GM19023 (cell line): Measurements from ENCODE around the gene POLD3.
"Not testable (repeated sequence)": the region's sequence is repeated elsewhere in the genome, so short reads cannot be mapped to it uniquely, and the experiment has no call there.

Experiments
- ATAC-seq: cut with Tn5 transposase; IDR thresholded peaks from one replicate; pipeline ENCODE4 v1.9.1; 2021; ENCODE audit warnings: mild to moderate bottlenecking, moderate library complexity; ENCODE audit not compliant: unreplicated experiment

Gene POLD3

DNA sequence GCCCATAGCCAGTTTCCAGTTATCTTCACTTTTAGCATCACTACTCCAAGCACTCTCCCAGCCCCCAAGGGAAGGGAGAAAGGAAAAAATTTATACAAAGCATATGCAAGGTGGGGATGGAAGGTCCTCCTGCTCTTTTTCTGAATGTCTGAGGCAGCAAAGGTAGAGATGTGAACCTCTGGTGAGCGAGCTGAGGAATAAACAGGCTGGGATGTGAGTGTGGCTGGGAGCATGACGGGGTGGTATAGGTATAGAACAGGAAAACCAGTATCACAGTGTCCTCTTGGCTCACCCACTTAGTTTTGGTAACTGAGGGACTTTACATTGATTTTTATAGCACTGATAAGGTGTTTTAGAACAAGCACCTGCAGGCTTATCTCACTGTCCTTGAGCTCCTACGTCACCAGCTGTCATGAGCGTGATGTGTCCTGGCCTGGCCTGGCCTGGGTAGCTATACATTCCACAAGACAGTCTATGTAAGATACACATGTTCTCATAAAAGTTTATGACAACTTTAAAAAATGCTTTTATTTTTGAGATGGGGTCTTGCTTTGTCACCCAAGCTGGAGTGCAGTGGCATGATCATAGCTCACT lies 10.3 kb upstream of the POLD3 start:
- no peak for ATAC-seq

DNA sequence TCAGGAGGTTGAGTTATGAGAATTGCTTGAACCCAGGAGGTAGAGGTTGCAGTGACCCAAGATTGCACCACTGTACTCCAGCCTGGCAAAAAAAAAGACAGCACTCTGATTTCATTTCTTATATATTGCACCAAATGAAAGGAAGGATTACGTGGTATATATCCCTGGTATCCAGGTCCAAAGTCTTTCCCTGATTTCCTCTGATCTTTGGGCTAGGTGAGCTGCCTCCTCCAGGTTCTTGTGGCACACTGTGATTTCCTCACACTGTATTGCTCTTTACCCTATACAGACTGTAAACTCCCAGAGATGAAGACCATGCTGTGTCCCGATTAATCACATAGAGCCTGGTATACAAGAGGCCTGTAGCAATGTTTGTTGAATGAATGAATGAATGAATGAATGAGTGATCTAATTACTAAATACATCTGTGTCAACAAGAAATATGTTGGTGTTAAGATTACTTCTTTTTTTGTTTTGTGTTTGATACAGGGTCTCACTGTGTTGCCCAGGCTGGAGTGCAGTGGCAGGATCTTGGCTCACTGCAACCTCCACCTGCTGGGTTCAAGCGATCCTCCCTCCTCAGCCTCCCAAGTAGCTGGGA lies 9.3 kb upstream of the POLD3 start:
- ATAC-seq, result no peak

DNA sequence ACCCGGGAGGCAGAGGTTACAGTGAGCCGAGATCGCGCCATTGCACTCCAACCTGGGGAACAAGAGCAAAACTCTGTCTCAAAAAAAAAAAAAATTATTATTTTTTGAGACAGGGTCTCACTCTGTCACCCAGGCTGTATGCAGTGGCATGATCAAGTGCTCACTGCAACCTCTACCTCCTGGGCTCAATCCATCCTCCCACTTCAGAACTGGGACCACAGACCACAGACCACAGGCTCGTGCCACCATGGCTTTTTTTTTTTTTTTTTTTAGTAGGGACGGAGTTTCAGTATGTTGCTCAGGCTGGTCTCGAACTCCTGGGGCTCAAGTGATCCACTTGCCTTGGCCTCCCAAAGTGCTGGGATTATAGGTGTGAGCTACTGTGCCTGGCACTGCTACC lies 1.9 kb upstream of the POLD3 start:
- not testable (repeated sequence) for ATAC-seq

DNA sequence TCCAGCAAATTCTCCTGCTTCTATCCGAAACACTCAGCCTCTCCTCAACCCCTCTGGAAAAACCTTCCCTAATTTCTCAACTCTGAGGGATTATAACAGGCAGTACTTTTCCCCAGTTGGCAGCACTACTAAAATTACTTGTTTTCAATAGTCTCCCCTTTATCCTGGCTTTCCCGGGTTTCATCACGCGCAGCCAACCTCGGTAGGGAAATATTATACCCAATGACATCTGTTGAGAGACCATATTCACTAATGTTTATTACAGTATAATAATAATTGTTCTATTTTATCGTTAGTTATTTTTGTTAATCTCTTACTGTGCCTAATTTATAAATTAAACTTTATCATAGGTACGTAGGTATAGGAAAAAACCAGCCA lies 330 bp upstream of the POLD3 start:
- ATAC-seq, result no peak

DNA sequence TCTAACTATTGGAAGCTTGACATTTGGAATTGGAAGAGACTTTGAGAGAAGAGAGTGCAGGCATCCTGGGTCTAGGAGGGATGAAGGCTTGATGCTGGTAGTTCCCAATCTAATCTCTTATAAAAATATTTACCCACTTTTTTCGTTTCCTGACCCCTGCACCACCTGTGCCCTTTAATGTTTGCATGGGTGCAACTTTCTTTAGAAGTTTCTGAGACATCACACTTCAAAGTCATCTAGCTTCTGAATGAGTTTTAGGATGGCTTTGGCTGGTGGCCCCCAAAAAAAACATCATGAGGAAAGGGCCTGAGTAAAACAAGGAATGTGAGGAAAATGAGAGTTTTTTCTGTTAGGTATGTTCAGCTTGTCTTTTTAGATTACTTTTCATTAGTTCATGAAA lies 1.1 kb downstream of the POLD3 start:
- ATAC-seq, result no peak

DNA sequence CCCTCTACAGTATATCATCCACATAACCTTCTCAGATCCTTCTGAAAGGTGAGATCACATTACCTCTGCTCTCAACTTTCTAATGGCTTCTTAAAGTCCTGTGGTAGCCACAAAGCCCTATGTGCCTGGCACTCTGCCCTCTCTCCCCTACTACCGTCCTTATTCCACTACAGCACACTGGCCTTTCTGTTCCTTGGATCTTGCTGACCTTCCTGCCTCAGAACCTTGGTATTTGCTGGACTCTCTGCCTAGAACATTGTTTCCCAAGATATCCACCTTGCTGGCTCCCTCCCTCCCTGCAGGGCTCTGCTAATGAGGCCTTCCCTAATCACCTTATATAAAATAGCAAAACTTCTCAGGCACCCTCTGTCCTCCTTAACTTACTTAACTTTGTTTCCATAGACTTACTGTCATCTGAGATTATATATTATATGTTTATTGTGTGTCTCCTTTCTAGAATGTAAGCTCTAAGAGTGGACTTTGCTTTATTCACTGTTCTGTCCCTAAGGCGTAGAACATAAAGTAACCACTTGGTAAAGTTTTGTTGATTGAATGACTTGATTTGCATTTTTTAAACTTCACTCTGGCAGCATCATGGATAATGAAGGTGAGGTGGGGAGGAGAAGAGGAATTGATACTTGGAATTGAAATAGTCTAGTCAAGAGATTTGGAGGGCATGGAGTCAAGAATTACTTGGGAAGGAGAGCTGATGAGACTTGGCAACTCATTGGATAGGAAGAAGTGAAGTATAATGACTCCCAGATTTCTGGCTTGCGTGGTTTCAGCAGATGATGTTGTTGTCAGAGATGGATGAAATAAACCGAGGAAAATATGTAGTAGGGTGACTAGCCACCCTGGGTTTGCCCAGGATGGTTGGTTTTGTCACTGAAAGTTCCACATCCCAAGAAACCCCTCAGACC lies 10.5 kb downstream of the POLD3 start:
- ATAC-seq, result no peak

DNA sequence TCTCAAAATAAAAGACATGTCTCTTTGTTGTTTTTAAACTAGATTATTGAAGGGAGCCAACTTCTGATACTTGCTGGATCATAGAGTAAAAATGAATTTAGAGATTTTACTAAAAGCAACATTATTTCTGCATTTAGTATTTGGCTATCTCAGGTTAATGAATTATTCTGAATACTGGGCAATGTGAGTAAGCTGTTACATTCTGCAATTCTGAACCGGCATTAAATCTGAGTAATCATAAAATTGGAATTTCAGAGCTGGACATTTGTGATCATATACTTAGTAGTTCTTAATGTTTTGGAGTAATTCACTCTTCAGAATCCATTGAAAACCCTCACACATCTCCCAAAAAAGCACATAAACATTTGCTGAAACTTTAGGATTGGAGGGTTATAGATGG lies 11.5 kb downstream of the POLD3 start:
- ATAC-seq, result no peak

DNA sequence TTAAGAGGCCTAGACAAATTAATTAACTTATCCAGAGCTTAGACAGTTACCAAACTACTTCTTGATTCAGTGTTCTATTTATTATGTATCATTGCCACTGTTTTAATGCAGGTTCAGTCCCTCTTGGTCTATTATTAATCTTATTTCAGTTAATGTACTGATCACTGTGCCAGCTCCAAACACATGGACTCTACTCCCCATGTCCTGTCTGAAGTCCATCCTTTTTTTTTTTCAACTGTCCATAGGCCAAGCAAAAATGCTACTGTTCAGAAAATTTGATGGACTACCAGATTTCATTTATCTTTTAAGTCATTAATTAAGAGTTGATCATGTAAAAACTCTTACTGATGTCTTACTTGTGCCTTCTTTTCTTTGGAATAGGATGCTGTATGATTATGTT lies 11.9 kb downstream of the POLD3 start:
- no peak for ATAC-seq

DNA sequence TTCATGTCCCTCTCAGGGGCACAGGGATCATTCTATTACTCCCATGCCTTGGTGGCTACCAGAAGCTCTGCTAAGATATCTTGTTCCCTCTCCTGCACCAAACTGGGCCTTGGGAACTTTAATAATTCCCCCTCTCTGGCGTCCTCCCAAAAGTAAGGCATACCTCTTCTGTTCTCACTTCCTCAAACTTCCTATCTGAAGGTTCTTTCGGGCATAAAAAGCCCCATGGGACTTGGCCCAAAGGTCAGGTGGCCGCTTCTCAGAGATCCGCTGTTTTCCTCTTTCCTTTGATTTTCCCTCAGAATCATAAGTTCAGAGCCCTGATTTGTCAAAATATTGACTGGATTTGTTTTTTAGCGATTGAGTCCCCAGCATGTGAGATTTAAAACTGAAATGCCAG lies 13.0 kb downstream of the POLD3 start:
- ATAC-seq, result no peak

DNA sequence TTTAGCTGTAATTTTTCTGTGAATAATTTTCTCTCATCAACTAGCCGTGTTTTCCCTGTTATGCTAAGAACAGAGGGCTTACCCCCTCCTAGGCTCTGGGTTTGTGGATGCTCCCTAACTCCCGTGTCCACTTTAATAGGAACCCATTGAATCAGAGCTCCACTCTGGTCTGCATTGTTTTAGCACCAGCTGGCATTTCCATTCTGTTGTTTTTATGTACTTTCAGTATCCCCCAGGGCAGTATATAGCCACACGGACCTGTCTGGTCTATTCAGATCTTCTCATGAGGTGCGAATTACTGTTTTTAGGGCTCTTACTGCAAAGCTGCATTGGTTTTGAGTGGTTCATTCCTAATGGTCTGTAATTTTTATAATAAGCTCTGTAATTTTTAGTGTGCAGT lies 16.0 kb downstream of the POLD3 start:
- no peak for ATAC-seq

DNA sequence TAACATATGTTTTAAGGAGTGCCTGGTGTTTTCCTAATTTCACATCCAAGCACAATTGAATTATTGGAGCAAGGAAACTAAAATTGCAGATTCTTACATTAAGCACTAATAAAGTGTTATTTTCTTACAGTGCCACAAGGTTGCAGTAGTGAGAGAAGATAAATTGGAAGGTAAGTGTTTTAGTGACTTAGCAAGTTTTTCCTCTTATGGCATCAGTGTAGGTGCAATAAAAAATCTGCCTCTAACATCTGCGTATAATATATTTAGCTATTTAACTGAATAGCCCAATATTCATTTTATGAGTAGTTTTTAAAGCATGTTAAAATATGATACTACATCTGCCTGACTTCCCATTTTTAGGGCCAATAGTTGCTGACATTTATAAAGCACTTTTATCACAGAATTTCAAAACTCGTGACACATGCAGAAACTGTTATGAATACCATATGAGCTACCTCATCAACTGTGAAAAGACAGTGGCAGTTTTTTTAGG lies 19.0 kb downstream of the POLD3 start:
- ATAC-seq, result no peak

DNA sequence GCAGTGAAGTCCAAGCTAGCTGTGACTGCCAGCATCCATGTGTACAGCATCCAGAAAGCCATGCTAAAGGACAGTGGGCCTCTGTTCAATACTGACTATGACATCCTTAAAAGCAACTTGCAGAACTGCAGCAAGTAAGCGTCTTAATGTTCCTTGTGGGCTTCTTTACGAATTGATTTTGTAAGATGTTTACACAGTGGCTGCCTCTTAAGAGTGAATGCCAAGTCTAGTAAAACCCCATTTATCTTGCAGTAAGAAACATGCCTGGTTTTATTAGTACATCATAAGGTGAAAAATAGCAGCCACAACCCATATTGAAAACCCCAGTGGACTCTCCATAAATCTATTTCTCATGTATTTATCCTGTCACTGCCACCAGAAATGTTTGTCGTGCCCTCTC lies 20.5 kb downstream of the POLD3 start:
- ATAC-seq, result no peak

DNA sequence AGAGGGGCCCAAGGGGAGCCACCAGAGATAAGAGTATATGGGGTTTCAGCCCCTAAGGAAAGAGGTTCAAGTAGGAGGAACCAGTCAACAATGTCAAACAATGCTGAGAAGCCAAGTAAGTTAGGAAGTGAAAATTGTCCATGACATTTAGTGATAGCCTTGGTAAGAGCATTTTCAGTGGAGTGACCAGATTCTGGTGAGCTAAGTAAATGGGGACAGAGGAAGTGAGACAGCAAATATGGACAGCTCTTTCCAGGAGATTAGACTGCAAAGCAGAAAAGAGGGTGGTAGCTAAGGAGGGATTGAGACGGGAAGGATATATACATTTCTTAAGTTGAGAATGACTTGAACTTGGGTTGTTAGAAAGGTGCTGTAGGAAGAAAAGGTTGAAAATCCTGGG lies 22.9 kb downstream of the POLD3 start:
- ATAC-seq, result no peak

DNA sequence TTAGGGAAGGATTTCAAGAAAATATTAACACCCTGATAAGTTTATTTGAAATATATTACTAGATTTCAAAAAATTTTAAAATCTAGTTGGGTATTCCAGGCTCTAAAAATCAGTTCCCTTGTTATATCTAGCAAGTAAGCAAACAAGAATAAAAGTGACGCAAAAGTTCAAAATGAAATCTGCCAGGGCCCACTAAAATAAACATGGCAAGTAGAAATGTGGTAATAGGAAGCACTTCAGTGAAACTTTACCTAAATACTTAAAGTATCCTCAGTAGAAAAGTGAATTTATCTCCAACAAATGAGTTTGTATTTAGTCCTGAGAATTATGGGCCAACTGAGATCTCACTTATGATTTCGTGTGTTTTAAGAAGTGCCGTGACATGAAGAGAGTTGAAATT lies 23.6 kb downstream of the POLD3 start:
- ATAC-seq, result no peak

DNA sequence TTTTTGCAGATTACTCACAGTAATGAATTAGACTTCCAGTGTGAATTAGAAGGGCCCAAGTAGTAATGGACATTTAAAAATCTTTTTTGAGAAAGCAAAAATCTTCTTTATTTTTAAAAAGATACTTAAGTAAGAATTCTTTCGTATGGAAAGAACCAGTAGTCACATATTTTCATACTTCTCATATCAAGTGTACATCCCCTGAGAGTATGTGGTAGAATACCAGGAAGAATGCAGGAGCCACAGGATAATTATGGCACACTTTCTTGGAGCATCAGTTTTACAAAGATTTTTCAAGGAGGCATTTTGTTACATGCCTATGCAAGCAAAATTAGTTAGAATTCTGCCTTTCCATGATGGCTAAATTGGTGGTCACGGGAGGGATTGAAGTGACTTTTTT lies 28.1 kb downstream of the POLD3 start:
- ATAC-seq, result no peak

DNA sequence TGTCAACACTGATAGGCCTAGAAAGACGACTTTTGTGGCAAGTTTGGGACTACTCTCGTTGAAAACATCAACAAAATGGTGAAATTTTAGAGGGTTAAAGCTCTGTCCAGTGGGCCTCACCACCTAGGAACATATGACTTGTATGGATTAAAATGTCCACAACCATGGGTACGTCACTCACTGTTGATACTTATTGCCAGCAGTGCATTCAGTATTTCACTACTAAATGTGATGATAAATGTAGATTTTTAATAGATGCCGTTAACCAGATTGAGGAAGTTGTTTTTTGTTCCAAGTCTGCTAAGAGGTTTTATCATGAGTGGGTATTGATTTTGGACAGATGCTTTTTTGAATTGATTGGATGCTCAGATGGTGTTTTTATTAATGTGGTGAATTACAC lies 33.7 kb downstream of the POLD3 start:
- ATAC-seq, result no peak

DNA sequence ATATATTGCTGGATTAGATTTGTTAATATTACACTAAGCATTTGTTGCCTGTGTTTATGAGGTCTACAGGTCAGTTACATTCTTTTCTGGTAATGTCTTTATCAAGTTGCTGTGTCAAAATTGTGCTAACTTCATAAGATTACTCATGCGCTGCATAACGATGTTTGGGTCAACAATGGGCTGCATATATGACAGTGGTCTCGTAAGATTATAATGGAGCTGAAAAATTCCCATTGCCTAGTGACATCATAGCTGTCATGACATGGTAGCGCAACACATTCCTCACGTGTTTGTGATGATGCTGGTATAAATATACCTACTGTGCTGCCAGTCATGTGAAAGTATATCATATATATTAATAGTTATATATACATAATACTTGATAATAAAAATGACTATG lies 34.2 kb downstream of the POLD3 start:
- ATAC-seq, result no peak

DNA sequence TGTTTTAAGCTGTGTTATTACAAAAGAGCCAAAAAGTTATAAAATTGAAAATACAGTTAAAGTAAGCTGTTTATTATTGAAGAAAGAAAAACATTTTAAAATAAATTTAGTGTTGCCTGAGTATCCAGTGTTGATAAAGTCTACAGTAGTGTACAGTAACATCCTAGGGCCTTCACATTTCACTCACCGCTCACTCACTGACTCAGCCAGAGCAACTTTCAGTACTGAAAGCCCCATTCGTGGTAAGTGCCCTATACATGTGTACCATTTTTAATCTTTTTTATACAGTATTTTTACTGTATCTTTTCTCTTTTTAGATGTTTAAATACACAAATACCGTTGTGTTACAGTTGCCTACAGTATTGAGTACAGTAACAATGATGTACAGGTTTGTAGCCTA lies 35.0 kb downstream of the POLD3 start:
- no peak for ATAC-seq

DNA sequence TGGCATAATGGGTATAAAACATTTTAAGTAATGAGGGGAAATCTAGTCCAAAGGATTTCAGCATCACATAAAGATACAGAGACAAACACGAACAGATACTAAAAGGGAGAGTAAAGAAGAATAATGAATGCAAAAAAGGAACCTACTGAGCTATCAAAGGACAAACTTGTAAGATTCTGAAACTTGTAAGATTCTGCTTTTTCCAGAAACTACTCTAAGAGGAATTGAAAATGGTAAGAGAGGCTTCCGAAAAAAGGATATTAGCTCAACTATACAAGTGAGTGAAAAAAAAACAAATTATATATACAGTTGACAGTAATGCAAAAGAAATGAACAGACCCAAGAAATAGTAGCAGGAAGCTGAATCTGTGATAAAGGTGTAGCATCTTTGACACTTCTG lies 37.7 kb downstream of the POLD3 start:
- ATAC-seq, result no peak

DNA sequence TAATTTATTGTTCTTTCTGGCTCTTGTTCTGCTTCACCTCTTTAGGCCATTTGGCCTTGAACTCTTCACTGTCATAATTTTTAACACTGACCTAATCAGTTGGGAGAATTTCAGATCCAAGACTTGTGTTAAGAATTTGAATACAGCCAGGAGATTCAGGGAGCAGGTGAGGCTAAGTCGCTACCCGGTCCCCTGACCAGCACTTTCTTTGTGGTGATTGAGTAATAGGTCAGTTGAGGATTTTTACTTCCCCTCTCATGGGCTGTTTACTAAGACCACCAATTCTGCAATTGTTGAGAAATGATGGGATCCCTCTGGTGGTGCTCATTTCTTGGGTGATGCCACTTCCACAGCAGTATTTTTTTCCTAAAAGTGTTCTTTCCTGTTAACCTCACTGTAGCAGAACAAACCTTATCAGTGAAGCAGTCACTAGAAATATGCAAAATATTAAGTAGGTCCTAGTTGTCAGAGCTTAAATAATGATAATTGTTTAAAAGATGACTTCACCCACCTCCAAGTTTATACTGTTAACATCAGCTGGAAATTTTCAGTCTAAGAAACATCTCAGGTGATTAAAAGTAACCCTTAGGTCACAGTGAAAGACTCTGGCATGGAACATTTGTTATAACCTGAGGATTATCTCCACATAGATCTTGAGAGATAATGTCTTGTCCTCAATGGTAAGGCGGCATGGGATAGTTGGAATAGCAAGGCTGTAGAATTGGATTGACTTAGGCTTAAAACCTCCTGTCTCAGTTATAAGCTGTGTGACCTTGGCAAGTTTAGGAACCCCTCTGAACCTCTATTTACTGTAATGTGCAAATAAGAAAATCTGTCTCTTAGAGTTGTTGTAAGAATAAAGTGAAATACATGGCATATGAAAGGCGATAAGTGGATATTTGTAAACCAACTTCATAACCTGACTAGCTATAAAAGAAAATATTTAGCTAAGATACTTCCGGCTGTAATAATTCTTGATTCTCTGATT lies 41.3 kb downstream of the POLD3 start:
- ATAC-seq, result no peak

DNA sequence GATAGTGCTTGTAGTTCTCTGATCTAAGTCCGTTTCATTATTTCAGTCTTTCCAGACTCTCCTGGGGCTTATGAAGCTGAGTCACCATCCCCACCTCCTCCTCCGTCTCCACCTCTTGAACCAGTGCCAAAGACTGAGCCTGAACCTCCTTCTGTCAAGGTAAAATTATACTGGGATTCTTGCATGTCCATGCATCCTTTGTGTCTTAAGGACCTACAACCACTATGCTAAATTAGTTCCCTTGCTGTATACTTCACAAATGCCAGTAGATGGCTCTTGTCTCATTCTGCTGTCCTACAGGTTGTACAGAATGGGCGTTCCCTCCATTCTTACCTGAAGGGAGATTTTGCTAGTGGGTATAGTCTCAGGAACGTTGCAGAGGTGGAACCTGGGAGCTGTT lies 42.2 kb downstream of the POLD3 start:
- no peak for ATAC-seq
